ENCODE results near the gene ZNF556. TPM values are rescaled to one million over a fixed set of nuclear protein-coding genes. Genes with fewer than 3 reads are reported as not detected.
A peak's percentile ranks its signal among the peaks of the same experiment; 100 is the strongest.

ZNF556 gene
- total RNA-seq, 1 donor from 2014 or later, result not detected

- DNase-seq (ENCODE audit: low spot score, unreplicated experiment), result peak; percentile 98
- peak; percentile 61 for TF ChIP-seq CTCF (IDR thresholded peaks at IDR 0.05; ENCODE audit: unreplicated experiment)
- peaks cover 47% of the 10 kb centered on the region for H3K36me3 Mint-ChIP-seq (ENCODE audit: insufficient read depth)
- H3K27me3 Mint-ChIP-seq, result no peaks in the 10 kb centered on the region
- peaks cover 22% of the 10 kb centered on the region for H3K9me3 Mint-ChIP-seq (ENCODE audit: low read depth)
- peak within 1 kb of the TSS; percentile 97 for H3K27ac Mint-ChIP-seq
- peak within 1 kb of the TSS; percentile 86 for H3K4me3 Mint-ChIP-seq (ENCODE audit: low read depth)
- H3K4me1 Mint-ChIP-seq (ENCODE audit: low read depth), result peaks cover 5% of the 10 kb centered on the region
These were observed 26.0 kb upstream of the ZNF556 start, which contains the start of gene ZNF555 for GRCh38 chr19:2840794-2841791. ZNF555 (plus strand) TSS chr19:2841475; CDS start chr19:2841573, 98 bp downstream.

- Mint-ChIP-seq H3K4me3 (ENCODE audit: low read depth) (peak overlapping the region; percentile 84), H3K27me3 (no peaks in the 10 kb centered on the region), H3K4me1 (ENCODE audit: low read depth) (peaks cover 5% of the 10 kb centered on the region), H3K36me3 (ENCODE audit: insufficient read depth) (peaks cover 47% of the 10 kb centered on the region), H3K27ac (peak overlapping the region; percentile 89), H3K9me3 (ENCODE audit: low read depth) (peaks cover 17% of the 10 kb centered on the region)
- no peak for DNase-seq (ENCODE audit: low spot score, unreplicated experiment)
- no peak for TF ChIP-seq CTCF (IDR thresholded peaks at IDR 0.05; ENCODE audit: unreplicated experiment)
These were observed 25.1 kb upstream of the ZNF556 start for GRCh38 chr19:2841855-2842574.

DNA sequence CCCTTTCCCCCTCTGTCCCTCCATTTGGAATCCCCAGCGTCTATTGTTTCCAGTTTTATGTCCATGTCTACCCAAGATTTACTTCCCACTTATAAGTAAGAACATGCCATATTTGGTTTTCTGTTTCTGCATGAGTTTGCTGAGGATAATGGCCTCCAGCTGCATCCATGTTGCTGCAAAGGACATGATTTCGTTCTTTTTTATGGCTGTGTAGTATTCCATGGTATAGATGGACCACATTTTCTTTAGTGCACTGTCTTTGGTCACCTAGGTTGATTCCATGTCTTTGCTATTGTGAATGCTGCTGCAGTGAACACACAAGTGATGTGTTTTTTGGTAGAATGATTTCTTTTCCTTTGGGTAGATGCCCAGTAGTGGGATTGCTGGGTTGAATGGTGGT lies 22.0 kb upstream of the ZNF556 start:
- Mint-ChIP-seq H3K4me1 (ENCODE audit: low read depth) (peaks cover 5% of the 10 kb centered on the region), H3K9me3 (ENCODE audit: low read depth) (peaks cover 26% of the 10 kb centered on the region), H3K27me3 (no peaks in the 10 kb centered on the region), H3K36me3 (ENCODE audit: insufficient read depth) (peaks cover 52% of the 10 kb centered on the region), H3K27ac (no peak overlapping the region), H3K4me3 (ENCODE audit: low read depth) (no peak overlapping the region)
- no peak for TF ChIP-seq CTCF (IDR thresholded peaks at IDR 0.05; ENCODE audit: unreplicated experiment)
- DNase-seq (ENCODE audit: low spot score, unreplicated experiment), result no peak

- Mint-ChIP-seq H3K4me1 (ENCODE audit: low read depth) (peaks cover 5% of the 10 kb centered on the region), H3K4me3 (ENCODE audit: low read depth) (no peak overlapping the region), H3K27me3 (no peaks in the 10 kb centered on the region), H3K36me3 (ENCODE audit: insufficient read depth) (peaks cover 62% of the 10 kb centered on the region), H3K27ac (no peak overlapping the region), H3K9me3 (ENCODE audit: low read depth) (peaks cover 35% of the 10 kb centered on the region)
- no peak for DNase-seq (ENCODE audit: low spot score, unreplicated experiment)
- TF ChIP-seq CTCF (IDR thresholded peaks at IDR 0.05; ENCODE audit: unreplicated experiment), result no peak
These were observed 20.8 kb upstream of the ZNF556 start for GRCh38 chr19:2846180-2846894.

GRCh38 chr19:2847507-2847906 lies 19.6 kb upstream of the ZNF556 start:
- peaks cover under 1% of the 10 kb centered on the region for H3K4me1 Mint-ChIP-seq (ENCODE audit: low read depth)
- peaks cover 43% of the 10 kb centered on the region for H3K9me3 Mint-ChIP-seq (ENCODE audit: low read depth)
- no peak for DNase-seq (ENCODE audit: low spot score, unreplicated experiment)
- TF ChIP-seq CTCF (IDR thresholded peaks at IDR 0.05; ENCODE audit: unreplicated experiment), result no peak
- no peaks in the 10 kb centered on the region for H3K27me3 Mint-ChIP-seq
- no peak overlapping the region for H3K27ac Mint-ChIP-seq
- H3K4me3 Mint-ChIP-seq (ENCODE audit: low read depth), result no peak overlapping the region
- peaks cover 69% of the 10 kb centered on the region for H3K36me3 Mint-ChIP-seq (ENCODE audit: insufficient read depth)
